ENCODE measurements around the gene ARHGAP23. TPM values are rescaled to one million over a fixed set of nuclear protein-coding genes. Genes with fewer than 3 reads are reported as not detected.
A peak's percentile ranks its signal among the peaks of the same experiment; 100 is the strongest.
"Not testable (repeated sequence)": the region's sequence is repeated elsewhere in the genome, so short reads cannot be mapped to it uniquely, and the experiment has no call there.

ARHGAP23 gene
- total RNA-seq, 1 donor from 2014 or later: 0.57 TPM

DNA sequence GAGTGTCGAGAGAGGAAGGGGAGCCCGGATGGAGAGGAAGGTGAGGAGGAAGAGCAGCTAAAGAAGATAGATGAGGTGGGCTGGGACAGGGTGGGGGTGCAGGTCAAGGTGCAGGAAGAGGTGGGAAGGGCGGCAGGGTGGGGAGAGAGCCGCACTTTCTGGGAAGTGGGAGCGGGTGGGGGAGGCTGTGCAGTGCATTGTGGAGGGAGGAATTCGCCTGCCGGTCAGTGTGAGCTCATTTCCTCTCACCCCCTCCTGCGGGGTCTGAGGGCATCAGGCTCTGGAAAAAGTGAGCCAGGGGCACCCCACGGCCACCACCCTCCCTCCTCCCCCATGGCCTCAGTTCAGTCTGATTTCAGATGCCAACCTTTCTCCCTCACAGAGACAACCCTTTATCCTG is 2.5 kb upstream of the ARHGAP23 start:
- Mint-ChIP-seq H3K4me3 (no peak overlapping the region), H3K9me3 (no peaks in the 10 kb centered on the region), H3K36me3 (ENCODE audit: low read depth) (no peaks in the 10 kb centered on the region), H3K27ac (no peak overlapping the region), H3K4me1 (ENCODE audit: low read depth) (peaks cover 6% of the 10 kb centered on the region), H3K27me3 (ENCODE audit: insufficient read depth) (peaks cover 51% of the 10 kb centered on the region)
- no peak for DNase-seq (ENCODE audit: low spot score)
- intact Hi-C loops (cut with micrococcal nuclease): no loop called here

DNA sequence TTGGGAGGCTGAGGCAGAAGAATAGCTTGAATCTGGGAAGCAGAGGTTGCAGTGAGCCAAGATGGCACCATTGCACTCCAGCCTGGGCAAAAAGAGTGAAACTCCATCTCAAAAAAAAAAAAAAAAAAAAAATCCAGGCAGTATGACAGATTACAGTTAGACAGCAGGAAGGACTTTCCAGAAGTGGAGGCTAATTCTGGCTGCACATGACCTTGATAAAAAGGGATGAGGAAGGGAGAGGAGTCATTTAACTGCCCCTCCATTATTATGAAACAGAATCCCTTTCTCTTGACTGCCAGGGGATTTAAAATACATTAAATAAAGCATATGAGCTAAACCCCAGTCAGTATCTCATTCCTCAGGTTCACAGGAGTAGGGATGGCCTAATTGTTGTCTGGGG is 1.8 kb upstream of the ARHGAP23 start:
- Mint-ChIP-seq H3K9me3 (no peaks in the 10 kb centered on the region), H3K4me1 (ENCODE audit: low read depth) (peaks cover 6% of the 10 kb centered on the region), H3K27ac (no peak overlapping the region), H3K36me3 (ENCODE audit: low read depth) (no peaks in the 10 kb centered on the region), H3K4me3 (no peak overlapping the region), H3K27me3 (ENCODE audit: insufficient read depth) (peaks cover 53% of the 10 kb centered on the region)
- intact Hi-C loops (cut with micrococcal nuclease): no loop called here
- no peak for DNase-seq (ENCODE audit: low spot score)

DNA sequence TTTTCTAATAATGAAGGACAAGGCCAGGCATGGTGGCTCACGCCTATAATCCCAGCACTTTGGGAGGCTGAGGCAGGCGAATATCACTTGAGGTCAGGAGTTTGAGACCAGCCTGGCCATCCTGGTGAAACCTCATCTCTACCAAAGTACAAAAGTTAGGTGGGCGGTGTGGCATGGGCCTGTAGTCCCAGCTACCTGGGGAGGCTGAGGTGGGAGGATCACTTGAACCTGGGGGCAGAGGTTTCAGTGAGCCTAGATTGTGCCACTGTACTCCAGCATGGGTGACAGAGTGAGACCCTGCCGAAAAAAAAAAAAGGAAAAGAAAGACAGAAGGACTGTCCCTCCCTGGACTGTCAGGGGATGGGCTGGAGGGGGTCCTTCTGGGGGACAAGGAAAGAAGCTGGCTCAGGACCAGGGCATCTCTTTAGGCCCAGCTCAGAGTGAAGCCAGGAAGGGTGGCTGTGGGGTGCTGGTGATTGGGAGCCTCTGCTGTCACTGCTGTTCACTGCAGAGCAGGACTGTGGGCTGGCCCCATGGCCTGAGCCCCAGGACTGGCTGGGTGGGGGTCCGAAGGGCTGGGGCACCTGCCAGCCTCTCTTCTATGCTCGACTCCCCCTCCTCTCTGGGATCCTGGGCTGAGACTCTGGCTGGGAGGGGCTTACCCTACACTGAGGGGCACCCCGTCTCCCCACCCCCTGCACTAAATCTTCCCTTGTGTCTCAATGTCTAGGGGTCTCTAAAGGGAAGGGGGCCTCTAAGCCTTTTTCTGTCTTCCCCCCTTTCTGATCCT is 909 bp upstream of the ARHGAP23 start:
- H3K4me3 Mint-ChIP-seq: peak overlapping the region; percentile 68
- H3K9me3 Mint-ChIP-seq: no peaks in the 10 kb centered on the region
- H3K27me3 Mint-ChIP-seq (ENCODE audit: insufficient read depth): peaks cover 49% of the 10 kb centered on the region
- peak overlapping the region; percentile 21 for H3K27ac Mint-ChIP-seq
- H3K4me1 Mint-ChIP-seq (ENCODE audit: low read depth): peaks cover 6% of the 10 kb centered on the region
- DNase-seq (ENCODE audit: low spot score): no peak
- intact Hi-C loops (cut with micrococcal nuclease): no loop called here
- H3K36me3 Mint-ChIP-seq (ENCODE audit: low read depth): no peaks in the 10 kb centered on the region

DNA sequence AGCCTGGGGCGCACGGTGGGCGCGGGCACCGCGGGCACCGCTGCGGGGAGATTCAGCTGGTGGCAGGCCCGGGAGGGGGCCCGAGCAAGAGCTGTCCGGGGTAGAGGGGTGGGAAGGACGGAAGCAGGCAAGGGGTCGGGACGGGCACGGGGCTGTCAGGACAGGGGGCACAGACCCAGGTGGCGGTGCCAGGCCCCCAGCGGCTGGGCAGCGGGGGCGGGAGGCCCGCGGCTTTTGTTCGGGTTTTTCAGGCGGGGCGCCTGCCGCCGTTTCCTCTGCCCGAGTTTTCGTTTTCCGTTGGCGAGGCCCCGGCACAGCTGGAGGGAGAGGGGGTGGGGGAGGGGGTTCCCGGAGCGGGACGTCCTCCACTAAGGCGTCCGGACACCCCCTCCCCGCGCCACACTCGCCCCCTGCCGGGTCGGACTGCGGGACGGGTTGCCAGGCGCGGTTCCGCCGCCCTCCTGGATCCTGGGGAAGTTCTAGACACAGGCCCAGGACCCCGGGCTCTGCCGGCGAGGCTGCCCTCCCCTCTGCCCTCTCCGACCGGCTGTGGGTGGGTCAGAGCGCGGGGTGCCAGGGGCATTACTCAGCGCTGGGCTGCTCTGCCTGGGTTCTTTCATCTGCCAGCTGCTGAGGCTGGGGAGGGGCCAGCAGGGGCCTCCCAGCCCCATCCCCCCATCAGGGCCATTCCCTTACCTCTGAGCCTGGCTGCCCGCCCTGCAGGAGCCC is 543 bp downstream of the ARHGAP23 start:
- H3K27me3 Mint-ChIP-seq (ENCODE audit: insufficient read depth): peaks cover 41% of the 10 kb centered on the region
- H3K4me1 Mint-ChIP-seq (ENCODE audit: low read depth): peaks cover 6% of the 10 kb centered on the region
- H3K4me3 Mint-ChIP-seq: peak overlapping the region; percentile 63
- DNase-seq (ENCODE audit: low spot score): no peak
- intact Hi-C loops (cut with micrococcal nuclease): loop anchor here (2.0 kb wide), 1 partner anchor 64 kb away; no protein-coding TSS in a partner anchor
- H3K27ac Mint-ChIP-seq: no peak overlapping the region
- no peaks in the 10 kb centered on the region for H3K36me3 Mint-ChIP-seq (ENCODE audit: low read depth)
- no peaks in the 10 kb centered on the region for H3K9me3 Mint-ChIP-seq

DNA sequence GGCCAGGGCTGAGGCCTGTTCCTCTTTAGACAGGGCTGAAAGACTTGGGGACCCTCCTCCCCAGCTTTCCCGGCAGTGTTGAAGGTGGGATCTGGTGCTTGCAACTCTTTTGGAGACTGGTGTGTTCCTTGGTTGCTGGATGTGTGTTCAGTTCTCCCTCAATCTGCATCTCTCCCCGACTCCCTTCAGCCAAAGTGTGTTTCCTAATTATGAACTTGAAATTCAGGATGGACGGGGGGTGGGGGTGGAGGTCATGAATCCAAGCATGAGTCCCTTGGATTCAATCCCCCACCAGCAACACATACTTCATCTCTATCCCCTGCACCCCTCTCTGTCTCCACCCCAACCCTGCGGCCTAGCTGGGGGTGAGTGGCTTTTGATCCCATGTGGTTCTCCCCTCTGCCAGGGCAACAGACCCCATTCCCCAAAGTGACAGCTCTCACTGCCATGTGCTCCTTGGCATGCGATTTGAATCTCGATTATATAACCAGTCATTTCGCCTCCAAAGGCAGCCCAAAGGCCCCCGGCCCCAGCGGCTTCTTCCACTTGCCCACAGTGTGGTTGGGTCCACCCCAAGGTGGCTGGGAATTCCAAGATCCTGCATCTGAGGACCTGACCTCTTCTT is 1.3 kb downstream of the ARHGAP23 start:
- H3K27ac Mint-ChIP-seq: no peak overlapping the region
- H3K4me1 Mint-ChIP-seq (ENCODE audit: low read depth): peaks cover 6% of the 10 kb centered on the region
- peaks cover 33% of the 10 kb centered on the region for H3K27me3 Mint-ChIP-seq (ENCODE audit: insufficient read depth)
- no peak for DNase-seq (ENCODE audit: low spot score)
- peak overlapping the region; percentile 63 for H3K4me3 Mint-ChIP-seq
- H3K9me3 Mint-ChIP-seq: no peaks in the 10 kb centered on the region
- intact Hi-C loops (cut with micrococcal nuclease): loop anchor here (2.0 kb wide), 1 partner anchor 63 kb away; no protein-coding TSS in a partner anchor
- H3K36me3 Mint-ChIP-seq (ENCODE audit: low read depth): no peaks in the 10 kb centered on the region

DNA sequence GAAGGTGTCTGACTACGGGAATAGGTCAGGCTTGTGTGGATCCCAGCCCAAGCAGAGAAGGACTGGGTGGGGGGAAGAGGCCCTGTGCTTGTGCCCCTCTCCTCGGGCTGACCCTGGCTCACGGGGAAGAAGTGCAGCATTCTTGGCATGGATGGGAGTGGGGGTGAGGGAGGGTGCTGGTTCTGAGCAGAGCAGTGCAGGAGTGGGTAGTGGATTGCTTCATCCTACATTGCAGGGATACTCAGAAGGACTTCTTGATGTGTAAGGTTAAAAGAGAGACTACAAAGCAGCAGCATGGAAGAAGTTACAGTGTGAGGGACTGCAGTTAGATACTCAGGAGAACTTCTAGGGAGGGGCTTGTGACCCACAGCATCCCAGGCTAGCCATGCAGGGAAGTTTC is 2.1 kb downstream of the ARHGAP23 start:
- Mint-ChIP-seq H3K4me3 (no peak overlapping the region), H3K36me3 (ENCODE audit: low read depth) (no peaks in the 10 kb centered on the region), H3K27me3 (ENCODE audit: insufficient read depth) (peaks cover 26% of the 10 kb centered on the region), H3K9me3 (no peaks in the 10 kb centered on the region), H3K27ac (no peak overlapping the region), H3K4me1 (ENCODE audit: low read depth) (peaks cover 6% of the 10 kb centered on the region)
- intact Hi-C loops (cut with micrococcal nuclease): no loop called here
- no peak for DNase-seq (ENCODE audit: low spot score)

DNA sequence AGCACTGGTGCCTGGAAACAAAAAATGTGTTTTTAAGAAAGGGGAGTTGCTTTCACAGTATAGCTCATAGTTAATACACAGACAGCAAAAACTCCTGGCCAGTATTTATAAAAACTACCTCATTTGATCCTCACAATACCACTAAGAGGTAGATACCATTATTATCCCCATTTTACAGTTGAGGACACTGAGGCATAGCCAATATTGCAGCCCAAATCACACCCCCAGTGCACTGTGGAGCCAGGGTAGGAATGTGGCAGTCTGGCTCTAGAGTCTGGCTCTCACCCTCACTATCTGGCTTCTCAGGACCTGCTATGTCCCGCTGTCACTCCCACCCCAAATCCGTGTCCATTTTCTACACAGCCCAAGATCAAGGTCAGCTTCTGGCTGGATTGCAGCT is 2.6 kb downstream of the ARHGAP23 start:
- H3K9me3 Mint-ChIP-seq: no peaks in the 10 kb centered on the region
- no peak overlapping the region for H3K4me3 Mint-ChIP-seq
- H3K36me3 Mint-ChIP-seq (ENCODE audit: low read depth): no peaks in the 10 kb centered on the region
- no peak overlapping the region for H3K27ac Mint-ChIP-seq
- peaks cover 24% of the 10 kb centered on the region for H3K27me3 Mint-ChIP-seq (ENCODE audit: insufficient read depth)
- no peak for DNase-seq (ENCODE audit: low spot score)
- peaks cover 6% of the 10 kb centered on the region for H3K4me1 Mint-ChIP-seq (ENCODE audit: low read depth)
- intact Hi-C loops (cut with micrococcal nuclease): no loop called here

DNA sequence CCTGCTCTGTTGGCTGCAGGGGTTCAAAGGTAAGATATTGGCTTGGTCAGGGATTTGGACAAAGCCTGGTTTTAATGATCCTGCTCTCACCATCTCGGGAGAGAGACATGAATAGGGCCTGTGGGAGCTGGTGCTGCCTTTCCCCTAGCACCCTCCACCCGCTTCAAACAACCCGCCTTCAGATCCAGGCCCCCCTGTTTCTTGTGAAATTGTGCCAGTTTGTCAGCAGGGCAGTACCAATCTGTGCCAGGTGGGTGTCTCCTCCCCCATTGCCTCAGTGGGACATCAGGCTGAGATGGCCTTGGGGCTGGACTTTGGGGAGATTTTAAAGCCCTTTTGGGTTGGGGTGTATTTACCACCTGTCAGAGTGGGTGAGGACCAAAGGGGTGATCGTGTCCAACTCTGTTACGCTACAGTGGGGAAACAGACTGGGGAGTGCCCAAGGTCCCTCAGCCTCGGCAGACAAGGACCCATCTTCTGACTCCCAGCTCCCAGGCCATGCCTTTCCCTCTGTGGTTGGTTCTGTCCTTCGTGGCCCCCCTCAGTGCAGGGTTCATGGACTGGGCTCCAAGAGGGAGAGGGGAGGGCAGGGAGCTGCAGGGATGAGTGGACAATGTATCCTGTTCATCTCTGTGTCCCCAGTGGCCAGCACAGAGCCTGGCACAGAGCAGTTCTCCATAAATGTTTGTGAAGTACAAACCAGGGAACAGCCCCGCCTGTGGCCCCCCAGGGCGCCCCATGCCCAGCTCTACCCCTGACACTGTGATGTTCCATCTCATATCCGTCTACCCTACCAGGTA is 3.3 kb downstream of the ARHGAP23 start:
- DNase-seq (ENCODE audit: low spot score): no peak
- H3K27ac Mint-ChIP-seq: no peak overlapping the region
- H3K4me1 Mint-ChIP-seq (ENCODE audit: low read depth): peaks cover 6% of the 10 kb centered on the region
- peaks cover 24% of the 10 kb centered on the region for H3K27me3 Mint-ChIP-seq (ENCODE audit: insufficient read depth)
- H3K4me3 Mint-ChIP-seq: no peak overlapping the region
- H3K36me3 Mint-ChIP-seq (ENCODE audit: low read depth): no peaks in the 10 kb centered on the region
- H3K9me3 Mint-ChIP-seq: no peaks in the 10 kb centered on the region
- intact Hi-C loops (cut with micrococcal nuclease): no loop called here

DNA sequence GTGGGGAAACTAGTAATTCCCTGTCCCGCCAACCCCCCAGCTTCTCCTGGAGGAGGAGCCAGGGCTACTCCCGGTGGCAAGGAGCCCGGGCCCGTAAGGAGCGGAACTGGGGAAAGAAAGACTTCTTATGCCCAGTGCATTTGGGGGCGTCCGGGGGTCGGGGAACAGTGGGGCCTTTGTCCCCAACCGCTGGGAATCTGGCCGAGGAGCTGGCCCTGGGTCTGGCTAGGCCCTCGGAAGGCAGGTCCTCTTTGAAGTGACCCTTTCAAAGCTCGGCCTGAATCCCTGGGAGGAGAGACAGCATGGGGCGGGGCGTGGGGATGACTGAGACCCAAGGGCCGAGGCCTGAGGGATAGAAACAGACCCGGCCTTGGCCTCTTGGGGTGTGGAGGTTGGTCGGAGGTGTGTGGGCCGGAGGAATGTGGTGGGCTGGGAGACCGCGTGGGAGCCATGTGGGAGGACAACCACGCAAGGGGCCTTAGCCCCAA is 6.0 kb downstream of the ARHGAP23 start:
- H3K9me3 Mint-ChIP-seq: no peaks in the 10 kb centered on the region
- no peak overlapping the region for H3K27ac Mint-ChIP-seq
- H3K36me3 Mint-ChIP-seq (ENCODE audit: low read depth): no peaks in the 10 kb centered on the region
- intact Hi-C loops (cut with micrococcal nuclease): no loop called here
- no peak for DNase-seq (ENCODE audit: low spot score)
- H3K27me3 Mint-ChIP-seq (ENCODE audit: insufficient read depth): peaks cover 23% of the 10 kb centered on the region
- H3K4me1 Mint-ChIP-seq (ENCODE audit: low read depth): no peaks in the 10 kb centered on the region
- H3K4me3 Mint-ChIP-seq: no peak overlapping the region

DNA sequence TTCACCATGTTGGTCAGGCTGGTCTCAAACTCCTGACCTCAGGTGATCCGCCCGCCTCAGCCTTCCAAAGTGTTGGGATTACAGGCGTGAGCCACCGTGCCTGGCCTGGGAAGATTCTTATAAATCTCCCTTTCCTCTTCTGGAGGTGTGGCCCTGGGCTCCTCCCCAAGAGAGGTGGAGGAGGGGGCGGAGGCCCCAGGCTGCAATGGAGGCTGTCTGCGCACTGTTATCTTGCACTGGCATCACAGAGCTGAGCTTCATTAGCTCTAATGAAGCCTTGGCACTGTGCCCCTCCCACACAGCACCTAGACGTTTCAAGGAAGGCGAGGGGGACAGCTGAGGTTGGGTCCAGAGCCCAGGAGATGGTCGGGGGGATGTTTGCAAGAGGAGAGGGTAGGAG is 7.5 kb downstream of the ARHGAP23 start:
- H3K36me3 Mint-ChIP-seq (ENCODE audit: low read depth): no peaks in the 10 kb centered on the region
- no peaks in the 10 kb centered on the region for H3K4me1 Mint-ChIP-seq (ENCODE audit: low read depth)
- peaks cover 14% of the 10 kb centered on the region for H3K27me3 Mint-ChIP-seq (ENCODE audit: insufficient read depth)
- DNase-seq (ENCODE audit: low spot score): no peak
- no peak overlapping the region for H3K4me3 Mint-ChIP-seq
- intact Hi-C loops (cut with micrococcal nuclease): no loop called here
- no peaks in the 10 kb centered on the region for H3K9me3 Mint-ChIP-seq
- H3K27ac Mint-ChIP-seq: no peak overlapping the region

DNA sequence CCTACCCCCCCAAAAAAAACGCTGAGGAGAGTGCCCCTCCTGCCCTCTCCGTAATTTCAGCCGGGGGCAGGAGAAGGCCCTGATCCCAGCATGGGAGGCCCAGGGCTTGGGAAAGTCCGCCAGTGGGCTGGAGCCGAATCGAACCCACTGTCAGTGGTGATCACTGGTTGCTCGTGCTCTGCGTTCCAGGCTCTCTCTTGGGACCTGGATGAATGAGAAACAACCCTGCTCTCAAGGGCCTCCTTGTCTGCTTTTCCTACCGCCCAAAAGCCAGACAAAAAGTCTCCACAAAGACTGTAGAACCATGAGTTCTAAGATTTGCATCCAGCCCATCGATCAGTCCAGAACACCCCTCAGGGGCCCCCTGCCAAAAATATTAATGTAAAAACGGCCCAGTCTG is 8.1 kb downstream of the ARHGAP23 start:
- Mint-ChIP-seq H3K4me1 (ENCODE audit: low read depth) (no peaks in the 10 kb centered on the region), H3K27me3 (ENCODE audit: insufficient read depth) (peaks cover 10% of the 10 kb centered on the region), H3K27ac (no peak overlapping the region), H3K4me3 (no peak overlapping the region), H3K9me3 (no peaks in the 10 kb centered on the region), H3K36me3 (ENCODE audit: low read depth) (no peaks in the 10 kb centered on the region)
- DNase-seq (ENCODE audit: low spot score): no peak
- intact Hi-C loops (cut with micrococcal nuclease): no loop called here

DNA sequence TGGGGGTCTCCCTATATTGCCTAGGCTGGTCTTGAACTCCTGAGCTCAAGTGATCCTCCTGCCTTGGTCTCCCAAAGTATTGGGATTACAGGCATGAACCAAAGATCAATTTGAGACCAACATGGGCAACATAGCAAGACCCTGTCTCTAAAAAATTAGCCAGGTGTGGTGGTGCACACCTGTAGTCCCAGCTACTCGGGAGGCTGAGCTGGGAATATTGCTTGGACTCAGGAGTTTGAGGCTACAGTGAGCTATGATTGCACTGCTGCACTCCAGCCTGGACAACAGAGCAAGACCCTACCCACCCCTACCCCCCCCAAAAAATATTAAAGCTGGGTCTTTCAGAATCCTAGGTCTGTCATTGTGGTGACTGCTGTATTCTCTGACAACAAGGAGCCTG is 9.0 kb downstream of the ARHGAP23 start:
- H3K4me3 Mint-ChIP-seq; intact Hi-C loops (cut with micrococcal nuclease); H3K4me1 Mint-ChIP-seq (ENCODE audit: low read depth); H3K27me3 Mint-ChIP-seq (ENCODE audit: insufficient read depth); H3K36me3 Mint-ChIP-seq (ENCODE audit: low read depth); H3K27ac Mint-ChIP-seq; H3K9me3 Mint-ChIP-seq; DNase-seq (ENCODE audit: low spot score): not testable (repeated sequence)
